ENCODE results near the gene ZC3H14. TPM values are rescaled to one million over a fixed set of nuclear protein-coding genes. Genes with fewer than 3 reads are reported as not detected.

ZC3H14 gene
- total RNA-seq, 1 experiment from 2014 or later, result 90.6 TPM

DNA sequence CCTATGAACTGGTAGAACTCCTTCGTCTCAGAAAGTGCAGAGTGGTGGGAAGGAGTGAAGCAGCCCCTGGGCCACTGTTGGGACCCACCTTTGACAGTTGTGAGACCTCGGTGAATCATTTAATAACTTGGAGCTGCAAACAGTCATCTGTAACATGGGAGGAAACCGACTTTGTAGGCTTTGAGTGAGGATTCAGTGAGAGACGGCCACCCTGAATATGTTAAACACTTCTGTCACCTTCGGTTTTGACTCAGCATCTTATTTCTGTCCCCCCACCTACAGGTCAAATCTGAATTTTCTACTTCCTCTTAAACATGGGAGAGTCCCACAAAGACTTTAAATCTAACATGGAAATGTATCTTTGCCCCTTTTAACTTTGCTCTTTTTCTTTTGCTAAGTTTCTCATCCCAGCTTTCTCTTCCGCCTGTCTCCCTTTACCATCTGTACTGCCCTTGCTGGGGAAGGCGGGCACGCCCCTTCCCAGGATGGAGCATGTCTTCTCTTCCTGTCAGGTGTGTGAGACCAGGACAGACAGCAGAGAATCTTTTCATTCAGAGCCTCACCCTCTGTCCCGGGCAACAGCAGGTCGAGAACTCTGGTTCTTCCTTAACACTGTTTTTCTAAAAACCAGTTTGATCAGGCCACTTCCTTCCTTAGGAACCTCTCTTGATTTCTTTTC lies 37.1 kb downstream of the ZC3H14 start:
- Mint-ChIP-seq H3K27ac (peak overlapping the region in 2 of 3 experiments; percentile 58 to 59; a peak in 3 of 7 replicates), H3K27me3 (ENCODE audit: low read depth) (no peaks in the 10 kb centered on the region), H3K4me1 (peaks cover 0 to 3% of the 10 kb centered on the region in 2 experiments; a peak in 1 of 4 replicates), H3K36me3 (ENCODE audit: insufficient read depth in 1 of 3, low read depth in 3 of 3) (peaks cover 32 to 95% (median 82%) of the 10 kb centered on the region in 3 experiments; a peak in 6 of 7 replicates), H3K4me3 (no peak overlapping the region), H3K9me3 (no peaks in the 10 kb centered on the region)
- no peak overlapping the region for H4K8ac ChIP-seq (replicated peaks; ENCODE audit: insufficient read length, low read depth, low read length)
- no peak overlapping the region for H4K91ac ChIP-seq (ENCODE audit: insufficient read length, low read depth, low read length)
- no peak overlapping the region for H3K4me2 ChIP-seq (ENCODE audit: insufficient read depth, insufficient read length, low read length)
- H3K56ac ChIP-seq (ENCODE audit: insufficient read length, low read depth, low read length), result no peak overlapping the region
- WGBS (ENCODE audit: extremely low coverage, insufficient read length, low lambda C conversion rate), result no CpG with 5 or more reads among the region's 10 CpGs
- H3K18ac ChIP-seq (ENCODE audit: insufficient read length, low read depth, low read length), result no peak overlapping the region
- H2AK5ac ChIP-seq (ENCODE audit: insufficient read length, low read length), result no peak overlapping the region
- H2BK20ac ChIP-seq (ENCODE audit: low read depth, low read length, poor library complexity, severe bottlenecking), result no peak overlapping the region
- H3K79me1 ChIP-seq (ENCODE audit: insufficient read depth, low read depth, low read length, poor library complexity, severe bottlenecking), result no peaks in the 10 kb centered on the region
- no peak overlapping the region for H3K14ac ChIP-seq (ENCODE audit: insufficient read depth, low read length)
- no peak overlapping the region for H2BK5ac ChIP-seq (ENCODE audit: insufficient read length, low read length)
- no peak overlapping the region for H3K9ac ChIP-seq (ENCODE audit: extremely low read depth, insufficient read length, low read length)
- H4K20me1 ChIP-seq (ENCODE audit: control insufficient read depth, insufficient read depth, insufficient read length), result no peaks in the 10 kb centered on the region
- no peak overlapping the region for H2AFZ ChIP-seq (ENCODE audit: low read length)
- no peak overlapping the region for H2BK12ac ChIP-seq (ENCODE audit: insufficient read length, low read depth, low read length)
- no peaks in the 10 kb centered on the region for H3K23me2 ChIP-seq (ENCODE audit: insufficient read length, low read depth, low read length, poor library complexity, severe bottlenecking)
- H3K4ac ChIP-seq (ENCODE audit: low read depth, low read length), result no peak overlapping the region
- H3K23ac ChIP-seq (ENCODE audit: insufficient read length, low read depth, low read length), result no peak overlapping the region
- TF ChIP-seq CTCF (conservative IDR thresholded peaks at IDR 0.05), result no peak
- no peak for DNase-seq
- no peaks in the 10 kb centered on the region for H3K9me3 ChIP-seq (ENCODE audit: control insufficient read depth, low read depth, low read length)
- H2BK120ac ChIP-seq (ENCODE audit: low read depth, low read length, poor library complexity, severe bottlenecking), result no peak overlapping the region
- no peak overlapping the region for H3K27ac ChIP-seq (ENCODE audit: insufficient read length, low read depth, low read length)
- H3K79me2 ChIP-seq (ENCODE audit: insufficient read depth, low read length), result no peaks in the 10 kb centered on the region
- no peak overlapping the region for H2BK15ac ChIP-seq (ENCODE audit: low read depth, low read length)
- H3K27me3 ChIP-seq (ENCODE audit: insufficient read depth, low read length), result no peaks in the 10 kb centered on the region
- no peaks in the 10 kb centered on the region for H3K4me1 ChIP-seq (ENCODE audit: insufficient read depth, low read length)
- H3T11ph ChIP-seq (ENCODE audit: low read length), result no peak overlapping the region
- no peak overlapping the region for H4K5ac ChIP-seq (ENCODE audit: insufficient read length, low read depth, low read length)
